GM12801 (cell line): Measurements from ENCODE around the gene EGFL7.

ENCODE experiments used
- TF ChIP-seq, protein P1 (sequence below): IDR thresholded peaks from one replicate; pipeline ENCODE4 v1.5.1; 2011; ENCODE audit warnings: control low read depth; ENCODE audit not compliant: insufficient read length; ENCODE audit errors: extremely low read depth

EGFL7 gene

DNA sequence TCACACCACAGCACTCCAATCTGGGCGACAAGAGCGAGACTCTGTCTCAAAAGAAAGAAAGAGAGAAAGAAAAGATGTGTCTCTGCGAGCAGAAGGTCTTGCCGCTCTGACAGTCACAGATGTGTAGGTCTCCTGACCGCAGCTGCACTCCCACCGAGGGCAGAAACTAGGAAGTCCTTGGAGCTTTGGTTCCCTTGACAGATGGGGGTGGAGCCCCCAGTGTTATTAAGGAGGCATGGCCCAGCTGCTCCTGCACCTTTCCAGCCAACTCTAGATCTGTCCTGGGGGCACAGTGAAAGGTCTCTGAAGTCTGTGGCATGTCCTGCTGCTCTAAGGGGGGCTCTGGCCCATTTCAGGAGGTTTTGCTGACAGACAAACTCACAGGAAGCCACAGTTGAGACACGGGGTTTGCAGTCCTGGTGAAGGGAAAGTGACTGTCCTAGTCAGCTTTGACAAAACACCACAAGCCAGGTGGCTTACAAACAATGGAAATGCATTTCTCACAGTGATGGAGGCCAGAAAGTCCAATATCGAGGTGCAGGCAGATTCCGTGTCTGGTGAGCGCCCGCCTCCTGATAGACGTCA, 40.7 kb downstream of the EGFL7 start:
- TF ChIP-seq, protein P1, sequence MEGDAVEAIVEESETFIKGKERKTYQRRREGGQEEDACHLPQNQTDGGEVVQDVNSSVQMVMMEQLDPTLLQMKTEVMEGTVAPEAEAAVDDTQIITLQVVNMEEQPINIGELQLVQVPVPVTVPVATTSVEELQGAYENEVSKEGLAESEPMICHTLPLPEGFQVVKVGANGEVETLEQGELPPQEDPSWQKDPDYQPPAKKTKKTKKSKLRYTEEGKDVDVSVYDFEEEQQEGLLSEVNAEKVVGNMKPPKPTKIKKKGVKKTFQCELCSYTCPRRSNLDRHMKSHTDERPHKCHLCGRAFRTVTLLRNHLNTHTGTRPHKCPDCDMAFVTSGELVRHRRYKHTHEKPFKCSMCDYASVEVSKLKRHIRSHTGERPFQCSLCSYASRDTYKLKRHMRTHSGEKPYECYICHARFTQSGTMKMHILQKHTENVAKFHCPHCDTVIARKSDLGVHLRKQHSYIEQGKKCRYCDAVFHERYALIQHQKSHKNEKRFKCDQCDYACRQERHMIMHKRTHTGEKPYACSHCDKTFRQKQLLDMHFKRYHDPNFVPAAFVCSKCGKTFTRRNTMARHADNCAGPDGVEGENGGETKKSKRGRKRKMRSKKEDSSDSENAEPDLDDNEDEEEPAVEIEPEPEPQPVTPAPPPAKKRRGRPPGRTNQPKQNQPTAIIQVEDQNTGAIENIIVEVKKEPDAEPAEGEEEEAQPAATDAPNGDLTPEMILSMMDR = no peak

DNA sequence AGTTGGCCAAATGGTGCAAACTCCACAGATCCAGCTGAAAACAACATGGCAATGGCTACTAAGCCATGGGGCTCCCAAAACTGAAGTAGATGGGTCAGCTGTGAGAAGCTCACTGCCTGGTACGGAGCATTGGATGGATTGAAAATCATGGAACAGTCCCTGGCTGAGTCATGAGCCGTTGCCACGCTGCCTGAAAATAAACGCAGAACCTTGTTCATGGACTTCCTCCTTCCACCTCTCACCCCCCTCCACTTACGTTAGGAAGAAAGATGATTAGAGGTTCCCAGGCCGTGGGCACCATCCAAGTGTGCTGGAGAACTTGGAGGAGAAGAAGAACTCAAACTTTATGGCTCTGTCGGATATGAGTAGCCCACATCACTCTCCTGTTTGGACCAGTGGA, 42.8 kb downstream of the EGFL7 start:
- TF ChIP-seq, protein P1 = no peak

DNA sequence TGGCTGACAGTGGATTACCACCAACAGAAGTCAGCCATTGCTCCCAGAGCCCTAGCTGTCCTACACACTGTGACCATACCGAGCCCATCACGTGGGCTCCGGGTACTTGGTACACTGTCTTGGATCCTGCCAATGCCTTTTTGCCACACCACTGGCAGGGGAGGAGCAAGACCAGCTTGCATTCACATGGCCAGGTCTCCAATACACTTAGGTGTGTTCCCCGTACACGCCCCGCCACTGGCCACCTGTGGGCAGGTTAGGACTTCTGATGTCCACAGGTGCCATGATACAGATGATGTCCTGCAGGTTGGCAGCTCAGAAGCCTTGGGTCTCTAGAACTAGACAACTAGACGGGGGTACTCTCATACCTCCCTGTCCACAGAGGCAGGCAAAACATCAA, 44.3 kb downstream of the EGFL7 start:
- TF ChIP-seq, protein P1 = no peak

DNA sequence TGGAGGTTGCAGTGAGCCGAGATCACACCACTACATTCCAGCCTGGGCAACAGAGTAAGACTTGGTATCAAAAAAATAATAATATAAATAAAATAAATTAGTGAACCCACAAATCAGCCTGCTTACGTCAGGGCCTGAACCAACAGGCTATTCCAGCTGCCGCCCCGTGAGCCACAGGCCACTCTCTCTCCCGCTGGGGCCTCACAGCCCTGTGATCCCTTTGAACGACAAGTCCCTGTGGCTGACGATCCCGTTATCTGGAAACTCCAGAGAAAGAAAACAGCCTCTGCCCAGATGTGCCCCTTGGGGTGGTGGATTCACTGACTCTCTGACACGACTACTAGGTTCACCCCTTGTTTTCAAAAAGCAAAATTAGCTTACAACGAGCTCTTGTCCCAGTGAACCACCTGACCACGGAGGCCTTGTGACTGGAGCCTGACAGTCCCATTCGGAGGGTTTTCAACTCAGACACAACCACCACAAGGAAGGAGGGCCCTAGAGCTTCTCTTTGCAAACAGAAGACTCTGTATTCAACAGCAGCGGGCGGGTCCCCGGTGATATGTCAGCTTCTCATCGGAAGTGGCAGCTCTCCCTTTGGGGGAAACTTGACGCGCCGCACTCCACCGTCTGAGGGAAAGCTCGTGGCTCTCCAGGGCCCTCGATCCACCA, 45.3 kb downstream of the EGFL7 start:
- TF ChIP-seq, protein P1 = no peak

DNA sequence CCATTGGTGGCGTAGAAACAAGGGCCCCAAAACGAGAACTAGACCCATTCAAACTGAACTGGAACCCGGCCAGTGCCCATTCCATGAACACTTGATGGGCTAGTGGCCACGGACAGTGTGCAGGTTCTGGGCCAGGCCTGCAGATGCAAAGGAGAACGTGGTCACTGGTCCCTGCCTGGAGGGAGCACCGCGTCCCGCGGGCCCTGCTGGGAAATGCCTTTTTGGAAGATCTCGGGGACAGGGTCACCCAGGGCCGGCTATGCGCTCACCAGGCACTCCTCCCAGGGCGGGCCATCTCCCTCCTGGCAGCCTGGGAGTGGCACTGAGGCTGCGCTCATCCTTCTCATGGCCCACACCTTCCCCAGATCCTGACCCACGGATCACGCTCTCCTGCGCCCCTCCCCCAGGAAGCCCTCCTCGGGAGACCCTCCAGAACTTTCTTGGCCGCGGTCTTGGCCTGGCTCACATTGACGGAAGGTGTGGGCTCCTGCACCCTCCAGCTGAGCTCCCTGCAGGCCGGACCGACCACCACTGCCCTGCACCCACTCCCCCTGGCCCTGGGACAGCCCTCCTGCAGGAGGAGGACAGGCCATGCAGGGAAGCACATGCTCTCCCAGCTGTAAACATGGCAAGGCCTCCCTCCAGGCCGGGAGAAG, 46.9 kb downstream of the EGFL7 start:
- TF ChIP-seq, protein P1 = no peak

DNA sequence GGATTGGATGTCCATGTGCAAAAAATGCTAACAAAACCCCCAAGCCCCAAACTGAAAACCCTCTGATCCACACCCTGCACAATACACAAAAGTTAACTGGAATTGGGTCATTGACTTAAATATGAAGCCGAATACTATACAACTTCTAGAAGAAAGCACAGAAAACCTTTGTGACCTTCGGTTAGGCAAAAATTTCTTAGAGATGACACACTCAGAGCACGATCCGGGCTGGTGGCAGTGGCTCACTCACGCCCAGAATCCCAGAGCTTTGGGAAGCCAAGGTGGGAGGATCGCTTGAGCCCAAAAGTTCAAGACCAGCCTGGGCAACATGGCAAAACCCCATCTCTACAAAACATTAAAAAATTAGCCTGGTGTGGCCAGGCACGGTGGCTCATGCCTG, 47.8 kb downstream of the EGFL7 start:
- TF ChIP-seq, protein P1 = no peak

DNA sequence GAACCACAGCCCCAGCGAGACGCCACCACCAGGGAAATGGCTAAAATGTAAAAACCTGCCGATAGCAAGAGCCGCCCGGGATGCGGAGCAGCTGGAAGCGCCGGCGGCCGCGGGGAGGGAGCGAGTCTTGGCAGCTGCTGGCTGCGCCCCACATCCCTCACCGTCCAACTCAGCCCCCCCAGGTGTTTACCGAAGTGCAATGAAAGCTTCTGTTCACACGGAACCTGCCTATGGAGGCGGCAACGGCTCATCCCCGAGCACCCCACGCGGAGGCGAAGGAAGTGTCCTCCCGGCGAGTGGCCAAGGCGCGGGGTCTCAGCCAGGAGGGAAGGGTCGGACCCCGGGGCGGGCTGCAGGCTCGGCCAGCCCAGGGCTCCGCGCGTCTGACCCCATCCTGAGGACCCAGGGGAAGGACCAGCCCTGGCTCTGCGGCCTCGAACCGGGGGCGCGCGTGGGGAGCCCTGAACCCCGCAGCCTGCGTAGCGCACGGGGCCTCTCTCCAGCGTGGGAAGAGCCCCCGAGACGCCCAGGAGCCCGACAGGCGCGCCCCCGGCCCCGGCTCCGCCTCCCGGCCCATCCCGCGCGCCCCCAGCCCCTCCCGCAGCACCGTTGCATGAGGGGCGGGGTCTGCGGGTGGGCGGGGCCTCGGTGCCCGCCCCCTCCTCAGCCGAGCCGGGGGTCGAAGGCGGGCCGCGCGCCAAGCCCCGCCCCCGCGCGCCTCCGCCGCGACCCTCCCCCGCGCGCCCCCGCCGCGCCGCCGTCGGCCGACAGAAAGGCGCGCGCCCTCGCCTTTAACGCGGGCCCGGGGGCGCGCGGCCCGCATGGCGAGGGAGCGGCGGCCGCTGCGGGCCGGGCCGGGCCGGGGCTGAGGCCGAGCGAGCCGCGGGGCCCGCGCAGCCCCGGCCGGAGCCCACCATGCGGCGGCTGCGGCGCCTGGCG, 49.3 kb downstream of the EGFL7 start, which contains the start of gene DIPK1B:
Gene DIPK1B (plus strand): TSS at position 822 of the 939 bp plus-strand sequence. CDS start 94 bp downstream, at position 916.
- TF ChIP-seq, protein P1 = no peak
